Karpas-422 (cell line): ENCODE data around the gene SMIM32. TPM values are rescaled to one million over a fixed set of nuclear protein-coding genes. Genes with fewer than 3 reads are reported as not detected.

Source experiments
- DNase-seq: peaks from one replicate; pipeline ENCODE4 v3.0.0-alpha.2; 2015
- H2AFZ ChIP-seq: fragments of 200-600 bp; sonication (generic); 2 replicates; pipeline ENCODE4 v1.6.1; 2014; ENCODE audit warnings: antibody characterized with exemption, low read length, mixed read lengths
- H3K27ac ChIP-seq: fragments of 200-600 bp; sonication (generic); 2 replicates; pipeline ENCODE4 v1.5.1; 2014; ENCODE audit warnings: mild to moderate bottlenecking, low read length, moderate library complexity
- H3K27me3 ChIP-seq: fragments of 200-600 bp; sonication (generic); 2 replicates; pipeline ENCODE4 v1.6.1; 2014; ENCODE audit warnings: low read length, mixed read lengths
- H3K36me3 ChIP-seq: fragments of 200-600 bp; sonication (generic); 2 replicates; pipeline ENCODE4 v1.6.1; 2014; ENCODE audit warnings: low read length, mixed read lengths; ENCODE audit not compliant: insufficient read depth
- H3K4me1 ChIP-seq: fragments of 200-600 bp; sonication (generic); 2 replicates; pipeline ENCODE4 v1.6.1; 2014; ENCODE audit warnings: mild to moderate bottlenecking, low read length, mixed read lengths
- H3K4me2 ChIP-seq: fragments of 200-600 bp; sonication (generic); 2 replicates; pipeline ENCODE4 v1.6.1; 2014; ENCODE audit warnings: low read length, low read depth, mild to moderate bottlenecking; ENCODE audit not compliant: poor library complexity, severe bottlenecking
- H3K4me3 ChIP-seq: fragments of 200-600 bp; sonication (generic); 2 replicates; pipeline ENCODE4 v1.5.1; 2014; ENCODE audit warnings: mild to moderate bottlenecking, antibody characterized with exemption, low read length, mixed read lengths
- H3K79me2 ChIP-seq: fragments of 200-600 bp; sonication (generic); 2 replicates; pipeline ENCODE4 v1.6.1; 2014; ENCODE audit warnings: mild to moderate bottlenecking, low read length, mixed read lengths
- H3K9ac ChIP-seq: fragments of 200-600 bp; sonication (generic); 2 replicates; pipeline ENCODE4 v1.6.0; 2014; ENCODE audit warnings: low read length
- H3K9me2 ChIP-seq: fragments of 200-600 bp; sonication (generic), shearing (Covaris generic); replicated peaks from 2 replicates; pipeline ENCODE4 v1.6.0; 2014; ENCODE audit warnings: mild to moderate bottlenecking, low read length, moderate library complexity; ENCODE audit not compliant: insufficient read depth
- H3K9me3 ChIP-seq: fragments of 300-700, 200-600 bp; sonication (generic); 2 replicates; pipeline ENCODE4 v1.6.1; 2014; ENCODE audit warnings: low read length, mixed read lengths
- H4K20me1 ChIP-seq: fragments of 200-600 bp; sonication (generic); 2 replicates; pipeline ENCODE4 v1.6.1; 2014; ENCODE audit warnings: mild to moderate bottlenecking, antibody characterized with exemption, low read length, low read depth; ENCODE audit not compliant: insufficient read depth
- total RNA-seq: library from RNA; depleted of rRNA; stranded (reverse); fragments of >200 nt; shearing (Covaris generic); gene quantifications from 2 replicates; pipeline ENCODE4 v1.2.3, GENCODE V29; 2014; ENCODE audit warnings: low replicate concordance

The SMIM32 gene
- total RNA-seq, 1 experiment from 2014 or later: not detected

DNA sequence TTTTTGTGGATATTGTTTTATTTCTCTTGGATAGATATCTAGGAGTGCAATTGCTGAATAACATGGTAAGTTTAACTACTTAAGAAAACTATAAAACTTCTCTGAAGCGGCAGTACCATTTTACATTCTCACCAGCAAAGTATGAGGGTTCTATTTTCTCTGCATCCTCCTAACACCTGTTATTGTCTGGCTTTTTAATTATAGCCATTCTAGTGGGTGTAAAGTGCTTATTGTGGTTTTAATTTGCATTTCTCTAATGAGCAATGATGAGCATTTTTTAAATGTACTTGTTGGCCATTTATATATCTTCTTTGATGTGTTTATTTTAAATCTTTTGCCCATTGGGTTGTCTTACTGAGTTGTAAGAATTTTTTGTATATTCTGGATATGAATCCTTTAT is 28.7 kb downstream of the SMIM32 start:
- peaks cover 60% of the 10 kb centered on the region for H3K4me1 ChIP-seq
- no peak overlapping the region for H3K9ac ChIP-seq
- peak; percentile 52 for DNase-seq
- H3K79me2 ChIP-seq: peaks cover 88% of the 10 kb centered on the region
- H3K36me3 ChIP-seq: peaks cover 21% of the 10 kb centered on the region
- no peaks in the 10 kb centered on the region for H3K9me3 ChIP-seq
- H3K9me2 ChIP-seq: no peaks in the 10 kb centered on the region
- no peak overlapping the region for H3K4me3 ChIP-seq
- peak overlapping the region; percentile 49 for H3K4me2 ChIP-seq
- no peaks in the 10 kb centered on the region for H4K20me1 ChIP-seq
- peak overlapping the region; percentile 69 for H3K27ac ChIP-seq
- H3K27me3 ChIP-seq: no peaks in the 10 kb centered on the region
- no peak overlapping the region for H2AFZ ChIP-seq

DNA sequence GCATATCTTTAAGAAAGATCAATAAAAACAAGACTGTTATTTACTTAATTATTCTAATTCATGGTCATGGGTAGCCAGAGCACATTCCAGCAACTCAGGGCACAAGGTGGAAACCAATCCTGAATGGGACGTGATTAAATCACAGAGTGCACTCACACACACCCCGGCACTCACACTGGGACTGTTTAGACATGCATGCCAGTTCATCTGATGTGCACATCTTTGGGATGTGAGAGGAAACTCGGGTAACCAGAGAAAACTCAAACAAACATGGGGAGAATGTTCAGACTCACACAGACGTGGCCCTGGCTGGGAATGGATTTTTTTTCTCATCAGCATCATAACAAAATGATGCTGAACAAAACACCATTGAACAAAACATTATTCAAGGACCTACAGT is 31.0 kb downstream of the SMIM32 start:
- H3K4me2 ChIP-seq: no peak overlapping the region
- no peak overlapping the region for H3K9ac ChIP-seq
- H4K20me1 ChIP-seq: no peaks in the 10 kb centered on the region
- H2AFZ ChIP-seq: no peak overlapping the region
- DNase-seq: no peak
- no peaks in the 10 kb centered on the region for H3K9me3 ChIP-seq
- no peaks in the 10 kb centered on the region for H3K27me3 ChIP-seq
- H3K4me1 ChIP-seq: peaks cover 62% of the 10 kb centered on the region
- H3K9me2 ChIP-seq: no peaks in the 10 kb centered on the region
- no peak overlapping the region for H3K27ac ChIP-seq
- peaks cover 87% of the 10 kb centered on the region for H3K79me2 ChIP-seq
- H3K4me3 ChIP-seq: no peak overlapping the region
- H3K36me3 ChIP-seq: peaks cover 21% of the 10 kb centered on the region

DNA sequence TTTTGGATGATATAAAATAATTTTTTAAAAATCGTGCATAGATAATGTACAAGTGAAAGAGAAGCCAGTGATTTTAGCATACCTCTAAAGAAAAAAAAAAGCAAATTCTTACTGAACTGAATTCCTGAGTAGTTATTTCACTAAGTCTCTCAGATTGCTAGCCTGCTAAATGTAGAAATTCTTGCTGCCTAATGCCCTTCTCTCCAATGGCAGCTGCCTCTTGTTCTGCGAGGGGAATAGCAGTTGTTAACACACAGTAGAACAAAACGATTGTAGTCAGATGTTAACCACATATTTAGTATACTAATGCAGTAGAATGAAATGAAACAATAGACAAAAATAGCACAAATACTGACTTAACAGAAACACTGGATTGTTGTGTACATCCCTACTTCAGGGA is 33.5 kb downstream of the SMIM32 start:
- no peak for DNase-seq
- Histone ChIP-seq H3K27ac (no peak overlapping the region), H3K4me3 (no peak overlapping the region), H3K27me3 (no peaks in the 10 kb centered on the region), H3K36me3 (peaks cover 38% of the 10 kb centered on the region), H3K4me2 (no peak overlapping the region), H2AFZ (no peak overlapping the region), H3K4me1 (peaks cover 40% of the 10 kb centered on the region), H3K79me2 (peaks cover 94% of the 10 kb centered on the region), H4K20me1 (no peaks in the 10 kb centered on the region), H3K9me2 (no peaks in the 10 kb centered on the region), H3K9ac (no peak overlapping the region), H3K9me3 (no peaks in the 10 kb centered on the region)

DNA sequence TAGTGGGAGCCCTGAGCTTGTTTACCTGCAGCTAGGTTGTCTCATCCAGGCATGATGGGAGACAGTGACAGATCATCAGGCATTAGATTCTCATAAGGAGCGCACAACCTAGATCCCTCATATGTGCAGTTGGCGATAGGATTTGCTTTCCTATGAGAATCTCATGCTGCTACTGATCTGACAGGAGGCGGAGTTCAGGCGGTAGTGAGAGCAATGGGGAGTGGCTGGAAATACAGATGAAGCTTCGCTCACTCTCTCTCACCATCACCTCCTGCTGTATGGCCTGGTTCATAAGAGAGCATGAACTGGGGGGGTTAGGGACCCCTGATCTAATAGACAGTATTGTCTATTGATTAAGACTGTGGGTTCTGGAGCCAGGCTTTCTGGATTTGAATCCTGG is 35.4 kb downstream of the SMIM32 start:
- no peak overlapping the region for H2AFZ ChIP-seq
- H3K79me2 ChIP-seq: peaks cover 94% of the 10 kb centered on the region
- H3K9me2 ChIP-seq: no peaks in the 10 kb centered on the region
- H3K36me3 ChIP-seq: peaks cover 34% of the 10 kb centered on the region
- no peaks in the 10 kb centered on the region for H4K20me1 ChIP-seq
- no peaks in the 10 kb centered on the region for H3K9me3 ChIP-seq
- peaks cover 21% of the 10 kb centered on the region for H3K4me1 ChIP-seq
- H3K4me3 ChIP-seq: no peak overlapping the region
- no peaks in the 10 kb centered on the region for H3K27me3 ChIP-seq
- no peak overlapping the region for H3K4me2 ChIP-seq
- DNase-seq: no peak
- no peak overlapping the region for H3K27ac ChIP-seq
- no peak overlapping the region for H3K9ac ChIP-seq

DNA sequence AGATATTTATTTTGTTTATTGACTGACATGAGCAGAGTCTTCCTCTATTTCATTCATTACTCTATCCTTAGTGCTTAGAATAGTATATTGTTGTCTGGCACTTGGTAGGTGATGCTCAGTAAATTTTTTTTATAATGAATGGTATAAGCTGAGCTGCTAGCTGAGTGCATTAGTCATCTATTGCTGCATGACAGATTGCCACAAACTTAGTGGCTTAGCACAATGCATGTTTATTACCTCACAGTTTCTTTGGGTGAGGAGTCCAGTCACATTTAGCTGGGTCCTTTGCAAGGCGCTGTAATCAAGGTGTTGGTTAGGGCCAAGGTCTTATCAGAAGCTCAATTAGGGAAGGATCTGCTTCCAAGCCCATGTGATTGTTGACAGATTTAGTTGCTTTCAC is 37.2 kb downstream of the SMIM32 start:
- H4K20me1 ChIP-seq: no peaks in the 10 kb centered on the region
- H3K79me2 ChIP-seq: peaks cover 97% of the 10 kb centered on the region
- peaks cover 11% of the 10 kb centered on the region for H3K4me1 ChIP-seq
- H3K27me3 ChIP-seq: no peaks in the 10 kb centered on the region
- no peaks in the 10 kb centered on the region for H3K9me2 ChIP-seq
- H3K9ac ChIP-seq: no peak overlapping the region
- no peak overlapping the region for H3K4me3 ChIP-seq
- DNase-seq: no peak
- no peak overlapping the region for H2AFZ ChIP-seq
- H3K27ac ChIP-seq: no peak overlapping the region
- H3K9me3 ChIP-seq: no peaks in the 10 kb centered on the region
- H3K4me2 ChIP-seq: no peak overlapping the region
- H3K36me3 ChIP-seq: peaks cover 39% of the 10 kb centered on the region

DNA sequence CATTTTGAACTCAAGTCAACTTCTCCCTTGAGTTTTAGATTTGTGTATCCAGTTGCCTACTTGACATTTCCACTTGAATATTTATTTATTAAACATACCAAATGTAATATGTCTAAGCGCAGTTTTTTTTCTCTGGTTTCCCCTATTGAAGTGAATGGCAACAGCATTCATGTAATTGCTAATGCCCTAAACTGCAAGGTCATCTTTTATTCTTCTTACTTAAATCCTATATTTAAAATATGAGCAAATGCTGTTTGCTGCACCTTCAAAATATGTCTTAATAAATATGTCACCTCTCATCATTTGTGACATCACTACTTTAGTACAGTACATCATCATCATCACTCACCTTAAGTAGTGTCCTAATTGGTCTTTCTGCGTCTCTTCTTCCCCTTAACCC is 37.9 kb downstream of the SMIM32 start:
- no peak overlapping the region for H3K4me2 ChIP-seq
- no peak overlapping the region for H2AFZ ChIP-seq
- H3K9me2 ChIP-seq: no peaks in the 10 kb centered on the region
- peaks cover 97% of the 10 kb centered on the region for H3K79me2 ChIP-seq
- DNase-seq: no peak
- H3K9me3 ChIP-seq: no peaks in the 10 kb centered on the region
- H3K27ac ChIP-seq: no peak overlapping the region
- peaks cover 11% of the 10 kb centered on the region for H3K4me1 ChIP-seq
- peaks cover 39% of the 10 kb centered on the region for H3K36me3 ChIP-seq
- no peak overlapping the region for H3K9ac ChIP-seq
- no peaks in the 10 kb centered on the region for H3K27me3 ChIP-seq
- H3K4me3 ChIP-seq: no peak overlapping the region
- no peaks in the 10 kb centered on the region for H4K20me1 ChIP-seq

DNA sequence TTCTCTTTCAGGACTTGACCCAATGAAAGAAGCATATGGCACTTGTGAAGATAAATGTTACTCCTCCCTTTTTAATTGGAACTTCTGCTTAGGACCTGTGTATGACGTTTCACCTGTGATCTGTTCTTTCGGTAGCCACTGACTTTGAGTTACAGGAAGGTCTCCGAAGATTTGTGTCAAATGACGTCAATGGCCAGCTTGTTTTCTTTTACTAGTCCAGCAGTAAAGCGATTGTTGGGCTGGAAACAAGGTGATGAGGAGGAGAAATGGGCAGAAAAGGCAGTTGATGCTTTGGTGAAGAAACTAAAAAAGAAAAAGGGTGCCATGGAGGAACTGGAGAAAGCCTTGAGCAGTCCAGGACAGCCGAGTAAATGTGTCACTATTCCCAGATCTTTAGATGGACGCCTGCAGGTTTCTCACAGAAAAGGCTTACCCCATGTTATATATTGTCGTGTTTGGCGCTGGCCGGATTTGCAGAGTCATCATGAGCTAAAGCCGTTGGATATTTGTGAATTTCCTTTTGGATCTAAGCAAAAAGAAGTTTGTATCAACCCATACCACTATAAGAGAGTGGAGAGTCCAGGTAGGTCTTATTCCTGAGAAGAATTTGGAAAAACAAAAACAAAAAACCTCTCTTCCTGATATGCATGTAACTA is 39.3 kb downstream of the SMIM32 start:
- H3K27me3 ChIP-seq: no peaks in the 10 kb centered on the region
- no peaks in the 10 kb centered on the region for H3K9me3 ChIP-seq
- peaks cover 97% of the 10 kb centered on the region for H3K79me2 ChIP-seq
- H3K4me2 ChIP-seq: no peak overlapping the region
- no peaks in the 10 kb centered on the region for H3K4me1 ChIP-seq
- H4K20me1 ChIP-seq: no peaks in the 10 kb centered on the region
- H3K4me3 ChIP-seq: no peak overlapping the region
- H3K9me2 ChIP-seq: no peaks in the 10 kb centered on the region
- H3K9ac ChIP-seq: no peak overlapping the region
- H3K36me3 ChIP-seq: peaks cover 44% of the 10 kb centered on the region
- no peak overlapping the region for H3K27ac ChIP-seq
- DNase-seq: no peak
- no peak overlapping the region for H2AFZ ChIP-seq

DNA sequence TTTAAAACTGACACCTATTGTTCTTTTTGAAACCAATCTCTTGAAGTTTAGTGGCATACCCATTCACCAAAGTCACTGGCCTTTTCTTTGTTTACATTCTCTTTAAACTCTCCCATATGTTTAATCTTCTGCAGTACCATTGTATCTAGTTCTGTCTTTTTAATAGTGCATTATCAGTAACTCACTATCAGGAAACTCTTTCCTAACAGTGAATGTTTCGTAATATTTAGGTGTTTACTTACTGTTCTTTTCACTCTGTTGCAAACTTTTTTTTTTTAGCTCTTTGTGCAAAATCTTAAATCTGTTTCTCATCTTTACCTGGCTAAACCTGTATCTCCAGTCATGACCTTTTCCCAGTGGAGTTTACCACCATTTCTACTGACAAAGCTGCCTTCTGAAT is 43.1 kb downstream of the SMIM32 start:
- Histone ChIP-seq H3K27ac (no peak overlapping the region), H3K9me3 (no peaks in the 10 kb centered on the region), H4K20me1 (peaks cover 6% of the 10 kb centered on the region; the same call in 1 of the 2 replicates), H3K9ac (no peak overlapping the region), H3K36me3 (peaks cover 29% of the 10 kb centered on the region; the same call in 1 of the 2 replicates), H3K4me2 (no peak overlapping the region), H3K9me2 (no peaks in the 10 kb centered on the region), H3K4me1 (peaks cover 25% of the 10 kb centered on the region), H3K27me3 (no peaks in the 10 kb centered on the region), H2AFZ (no peak overlapping the region), H3K79me2 (peaks cover 99% of the 10 kb centered on the region), H3K4me3 (no peak overlapping the region)
- no peak for DNase-seq
